Vagina (tissue), 2 donors: ENCODE results near the gene ASB4. TPM values are rescaled to one million over a fixed set of nuclear protein-coding genes. Genes with fewer than 3 reads are reported as not detected.
"Not testable (repeated sequence)": the region's sequence is repeated elsewhere in the genome, so short reads cannot be mapped to it uniquely, and the experiment has no call there.

ENCODE experiments used
- DNase-seq, 2 donors: peaks; one replicate each; pipeline ENCODE4 v3.0.0-alpha.2; 2017; ENCODE audit errors: extremely low spot score in 2 of 2
- H3K27ac ChIP-seq: fragments of 200-600 bp; sonication (generic); one replicate; pipeline ENCODE4 v1.5.1; 2019
- H3K27me3 ChIP-seq: fragments of 200-600 bp; sonication (generic); one replicate; pipeline ENCODE4 v1.5.1; 2019
- H3K36me3 ChIP-seq, 2 donors: fragments of 200-600 bp; sonication (generic); one replicate each; pipeline ENCODE4 v1.5.1; 2017 to 2019
- H3K4me1 ChIP-seq: fragments of 200-600 bp; sonication (generic); one replicate; pipeline ENCODE4 v1.5.1; 2019
- H3K4me3 ChIP-seq, 2 donors: fragments of 200-600 bp; sonication (generic); 1 replicate in 1 of 2; 2 replicates in 1 of 2; pipeline ENCODE4 v1.5.1; 2016 to 2019
- H3K9me3 ChIP-seq: fragments of 200-600 bp; sonication (generic); one replicate; pipeline ENCODE4 v1.5.1; 2019
- POLR2A ChIP-seq, 2 donors: fragments of 450-650 bp; IDR thresholded peaks; one replicate each; pipeline ENCODE4 v1.6.1; 2017; ENCODE audit warnings: antibody characterized with exemption in 2 of 2, mild to moderate bottlenecking in 2 of 2, moderate library complexity in 2 of 2
- POLR2AphosphoS5 ChIP-seq, 2 donors: sonication (generic); formaldehyde crosslinking; IDR thresholded peaks; one replicate each; pipeline ENCODE4 v1.9.0; 2017; ENCODE audit warnings: antibody characterized with exemption in 2 of 2, mild to moderate bottlenecking in 2 of 2, low read depth in 1 of 2; ENCODE audit not compliant: insufficient read depth in 1 of 2
- intact Hi-C: fragments of 100-400 bp; cut with DNase I; formaldehyde crosslinking; loops from one replicate; pipeline ENCODE4 v1.15.1; 2023
- total RNA-seq: library from RNA; depleted of rRNA; stranded (reverse); fragments of >200 nt; gene quantifications from one replicate; pipeline ENCODE4 v1.2.3, GENCODE V29; 2016
- TF ChIP-seq, protein P1 (sequence below), 3 experiments: fragments of 450-650 bp in 2 of 3; fragments of 200-600 bp in 1 of 3; sonication (generic) in 1 of 3; IDR thresholded peaks; one replicate each; pipeline ENCODE4 v1.5.1; 2017 to 2019; ENCODE audit warnings: antibody characterized with exemption in 3 of 3, mild to moderate bottlenecking in 2 of 3, moderate library complexity in 2 of 3

The ASB4 gene
- total RNA-seq, 1 donor from 2014 or later: 0.25 TPM

- H3K9me3 ChIP-seq: no peaks in the 10 kb centered on the region
- H3K4me3 ChIP-seq: no peak overlapping the region
- TF ChIP-seq, protein P1, sequence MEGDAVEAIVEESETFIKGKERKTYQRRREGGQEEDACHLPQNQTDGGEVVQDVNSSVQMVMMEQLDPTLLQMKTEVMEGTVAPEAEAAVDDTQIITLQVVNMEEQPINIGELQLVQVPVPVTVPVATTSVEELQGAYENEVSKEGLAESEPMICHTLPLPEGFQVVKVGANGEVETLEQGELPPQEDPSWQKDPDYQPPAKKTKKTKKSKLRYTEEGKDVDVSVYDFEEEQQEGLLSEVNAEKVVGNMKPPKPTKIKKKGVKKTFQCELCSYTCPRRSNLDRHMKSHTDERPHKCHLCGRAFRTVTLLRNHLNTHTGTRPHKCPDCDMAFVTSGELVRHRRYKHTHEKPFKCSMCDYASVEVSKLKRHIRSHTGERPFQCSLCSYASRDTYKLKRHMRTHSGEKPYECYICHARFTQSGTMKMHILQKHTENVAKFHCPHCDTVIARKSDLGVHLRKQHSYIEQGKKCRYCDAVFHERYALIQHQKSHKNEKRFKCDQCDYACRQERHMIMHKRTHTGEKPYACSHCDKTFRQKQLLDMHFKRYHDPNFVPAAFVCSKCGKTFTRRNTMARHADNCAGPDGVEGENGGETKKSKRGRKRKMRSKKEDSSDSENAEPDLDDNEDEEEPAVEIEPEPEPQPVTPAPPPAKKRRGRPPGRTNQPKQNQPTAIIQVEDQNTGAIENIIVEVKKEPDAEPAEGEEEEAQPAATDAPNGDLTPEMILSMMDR (IDR thresholded peaks at IDR 0.05): no peak
- TF ChIP-seq POLR2AphosphoS5 (IDR thresholded peaks at IDR 0.05; ENCODE audit: insufficient read depth in 1 of 2, low read depth in 1 of 2): no peak
- no peak for TF ChIP-seq POLR2A (IDR thresholded peaks at IDR 0.05)
- DNase-seq: no peak
- no peaks in the 10 kb centered on the region for H3K36me3 ChIP-seq
- H3K27ac ChIP-seq: no peak overlapping the region
- no peaks in the 10 kb centered on the region for H3K27me3 ChIP-seq
- intact Hi-C loops: no loop called here
- no peaks in the 10 kb centered on the region for H3K4me1 ChIP-seq
Observed at GRCh38 chr7:95444796-95445195, 40.9 kb upstream of the ASB4 start.

DNA sequence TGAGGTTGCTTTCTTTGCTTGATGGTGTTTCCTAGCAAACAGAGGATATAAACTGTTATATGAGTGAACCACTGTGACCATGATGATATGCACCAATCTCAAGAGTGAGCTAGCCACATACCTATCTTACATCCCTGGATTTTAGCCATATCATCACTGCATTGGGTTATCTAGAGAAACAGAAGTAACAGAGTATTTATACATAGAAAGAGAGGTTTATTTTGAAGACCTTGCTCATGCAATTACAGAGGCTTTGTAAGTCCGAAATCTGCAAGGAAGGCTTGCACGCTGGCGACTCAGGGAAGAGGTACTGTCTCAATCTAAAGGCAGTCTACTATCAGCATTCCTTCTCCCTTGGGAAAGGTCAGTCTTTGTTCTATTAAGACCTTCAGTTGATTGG lies 39.1 kb upstream of the ASB4 start:
- H3K4me1 ChIP-seq: no peaks in the 10 kb centered on the region
- no peak for DNase-seq
- H3K27me3 ChIP-seq: no peaks in the 10 kb centered on the region
- no peaks in the 10 kb centered on the region for H3K9me3 ChIP-seq
- no peak overlapping the region for H3K27ac ChIP-seq
- H3K36me3 ChIP-seq: no peaks in the 10 kb centered on the region
- TF ChIP-seq POLR2AphosphoS5 (IDR thresholded peaks at IDR 0.05; ENCODE audit: insufficient read depth in 1 of 2, low read depth in 1 of 2) (no peak), POLR2A (IDR thresholded peaks at IDR 0.05) (no peak)
- TF ChIP-seq, protein P1 (IDR thresholded peaks at IDR 0.05): no peak
- no peak overlapping the region for H3K4me3 ChIP-seq
- intact Hi-C loops: no loop called here

DNA sequence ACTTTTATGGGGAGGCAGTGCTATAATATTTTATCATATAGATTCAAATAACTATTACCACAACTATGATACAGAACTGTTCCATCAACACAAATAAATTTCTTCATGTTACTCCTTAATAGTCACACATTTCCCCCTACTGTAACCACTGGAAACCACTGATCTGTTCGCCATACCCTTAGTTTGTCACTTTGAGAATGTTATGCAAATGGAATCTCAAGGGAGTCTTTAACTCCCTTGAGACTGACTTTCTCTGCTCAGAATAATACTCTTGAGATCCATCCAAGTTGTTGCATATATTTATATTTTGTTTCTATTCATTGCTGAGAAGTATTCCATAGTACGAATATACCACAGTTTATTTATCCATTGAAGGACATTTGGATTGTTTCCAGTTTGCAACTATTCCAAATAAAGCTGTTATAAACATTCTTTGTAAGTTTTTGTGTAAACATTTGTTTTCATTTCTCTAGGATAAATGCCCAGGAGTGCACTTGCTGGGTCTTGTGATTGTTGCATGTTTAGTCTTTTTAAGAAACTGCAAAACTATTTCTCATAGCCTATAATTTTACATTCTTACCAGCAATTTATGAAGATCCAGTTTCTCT lies 31.2 kb upstream of the ASB4 start:
- intact Hi-C loops: no loop called here
- Histone ChIP-seq H3K9me3 (no peaks in the 10 kb centered on the region), H3K4me3 (no peak overlapping the region), H3K27ac (no peak overlapping the region), H3K27me3 (no peaks in the 10 kb centered on the region), H3K4me1 (no peaks in the 10 kb centered on the region), H3K36me3 (no peaks in the 10 kb centered on the region)
- no peak for TF ChIP-seq POLR2AphosphoS5 (IDR thresholded peaks at IDR 0.05; ENCODE audit: insufficient read depth in 1 of 2, low read depth in 1 of 2)
- TF ChIP-seq POLR2A (IDR thresholded peaks at IDR 0.05): no peak
- TF ChIP-seq, protein P1 (IDR thresholded peaks at IDR 0.05): no peak
- DNase-seq: no peak

- Histone ChIP-seq H3K27ac (no peak overlapping the region), H3K27me3 (no peaks in the 10 kb centered on the region), H3K4me1 (no peaks in the 10 kb centered on the region), H3K4me3 (no peak overlapping the region), H3K36me3 (no peaks in the 10 kb centered on the region), H3K9me3 (no peaks in the 10 kb centered on the region)
- DNase-seq: no peak
- TF ChIP-seq POLR2A (IDR thresholded peaks at IDR 0.05) (no peak), POLR2AphosphoS5 (IDR thresholded peaks at IDR 0.05; ENCODE audit: insufficient read depth in 1 of 2, low read depth in 1 of 2) (no peak)
- TF ChIP-seq, protein P1 (IDR thresholded peaks at IDR 0.05): no peak
- intact Hi-C loops: no loop called here
Observed at GRCh38 chr7:95457947-95458346, 27.8 kb upstream of the ASB4 start.

GRCh38 chr7:95460653-95461052 lies 25.1 kb upstream of the ASB4 start:
- H3K36me3 ChIP-seq, H3K27me3 ChIP-seq, H3K4me1 ChIP-seq, H3K27ac ChIP-seq, intact Hi-C loops, H3K4me3 ChIP-seq, H3K9me3 ChIP-seq, DNase-seq: not testable (repeated sequence)
